Measurements from ENCODE around the gene NEK10. TPM values are rescaled to one million over a fixed set of nuclear protein-coding genes. Genes with fewer than 3 reads are reported as not detected.

Gene NEK10
- total and polyA plus RNA-seq, 2 donors (not counting 1 experiment from before 2014, with no cell fraction given) = 0.49 to 0.55 TPM

GRCh38 chr3:27114129-27114528 lies 255.1 kb downstream of the NEK10 start:
- DNase-seq (no peak), ATAC-seq (ENCODE audit: low read depth) (no peak)
- Histone ChIP-seq H3K9me3 (ENCODE audit: control extremely low read depth in 1 of 3, control insufficient read depth in 2 of 3, insufficient read depth in 1 of 3, low read length in 2 of 3) (no peaks in the 10 kb centered on the region), H3K36me3 (replicated peaks in 1 of 2; ENCODE audit: control extremely low read depth in 1 of 2, control insufficient read depth in 1 of 2, extremely low read depth in 1 of 2, insufficient read depth in 2 of 2, low read length in 1 of 2) (no peaks in the 10 kb centered on the region), H3K4me2 (replicated peaks; ENCODE audit: low read depth, low read length, poor library complexity, severe bottlenecking) (no peak overlapping the region), H3K9ac (ENCODE audit: low read length) (no peak overlapping the region), H3K27ac (ENCODE audit: low read length in 2 of 2) (no peak overlapping the region), H3K27me3 (replicated peaks in 1 of 4; ENCODE audit: control extremely low read depth in 1 of 4, control insufficient read depth in 3 of 4, insufficient read depth in 4 of 4, low read length in 3 of 4) (no peaks in the 10 kb centered on the region), H3K79me2 (ENCODE audit: control insufficient read depth, insufficient read depth, low read length) (no peaks in the 10 kb centered on the region), H2AFZ (ENCODE audit: insufficient read depth, low read depth, low read length, poor library complexity, severe bottlenecking) (no peak overlapping the region), H3K4me1 (ENCODE audit: control insufficient read depth in 2 of 2, insufficient read depth in 2 of 2, low read length in 2 of 2) (no peaks in the 10 kb centered on the region), H3K4me3 (ENCODE audit: control extremely low read depth in 1 of 5, extremely low read depth in 1 of 5, insufficient read depth in 1 of 5, low read depth in 2 of 5, low read length in 4 of 5) (no peak overlapping the region), H4K20me1 (ENCODE audit: control insufficient read depth, insufficient read depth, low read length, poor library complexity, severe bottlenecking) (no peaks in the 10 kb centered on the region)
- Mint-ChIP-seq H3K27ac (no peak overlapping the region), H3K27me3 (peaks cover 4% of the 10 kb centered on the region), H3K9me3 (ENCODE audit: insufficient read depth) (no peaks in the 10 kb centered on the region), H3K4me1 (no peaks in the 10 kb centered on the region), H3K4me3 (no peak overlapping the region)
- CTCF ChIA-PET = interaction anchor here (1.0 to 3.2 kb wide), 2 partner anchors 9 to 21 kb away, joined by 3 to 12 read pairs; no protein-coding TSS in a partner anchor
- intact Hi-C loops (cut with micrococcal nuclease) = no loop called here
- TF ChIP-seq EZH2 (IDR thresholded peaks at IDR 0.05; ENCODE audit: borderline replicate concordance, insufficient read depth, low read depth, low read length, poor library complexity, severe bottlenecking) (no peak), CTCF (IDR thresholded peaks at IDR 0.05) (no peak)
- POLR2A ChIA-PET = no interaction called here
- 75% methylated on average over 1 of the region's 2 CpGs for WGBS (ENCODE audit: insufficient coverage)

- no CpG with 5 or more reads among the region's 3 CpGs for WGBS (ENCODE audit: insufficient coverage)
- H4K20me1 ChIP-seq (ENCODE audit: control insufficient read depth, insufficient read depth, low read length, poor library complexity, severe bottlenecking) = no peaks in the 10 kb centered on the region
- no peaks in the 10 kb centered on the region for H3K9me3 Mint-ChIP-seq (ENCODE audit: insufficient read depth)
- H3K4me1 Mint-ChIP-seq = no peaks in the 10 kb centered on the region
- TF ChIP-seq CTCF (IDR thresholded peaks at IDR 0.05) (no peak), EZH2 (IDR thresholded peaks at IDR 0.05; ENCODE audit: borderline replicate concordance, insufficient read depth, low read depth, low read length, poor library complexity, severe bottlenecking) (no peak)
- no peaks in the 10 kb centered on the region for H3K9me3 ChIP-seq (ENCODE audit: control extremely low read depth in 1 of 3, control insufficient read depth in 2 of 3, insufficient read depth in 1 of 3, low read length in 2 of 3)
- no peaks in the 10 kb centered on the region for H3K27me3 Mint-ChIP-seq
- H3K4me1 ChIP-seq (ENCODE audit: control insufficient read depth in 2 of 2, insufficient read depth in 2 of 2, low read length in 2 of 2) = no peaks in the 10 kb centered on the region
- H3K9ac ChIP-seq (ENCODE audit: low read length) = no peak overlapping the region
- no peak for ATAC-seq (ENCODE audit: low read depth)
- no peak overlapping the region for H3K4me3 Mint-ChIP-seq
- H3K79me2 ChIP-seq (ENCODE audit: control insufficient read depth, insufficient read depth, low read length) = no peaks in the 10 kb centered on the region
- no peaks in the 10 kb centered on the region for H3K27me3 ChIP-seq (replicated peaks in 1 of 4; ENCODE audit: control extremely low read depth in 1 of 4, control insufficient read depth in 3 of 4, insufficient read depth in 4 of 4, low read length in 3 of 4)
- POLR2A ChIA-PET = no interaction called here
- DNase-seq = no peak
- H3K4me2 ChIP-seq (replicated peaks; ENCODE audit: low read depth, low read length, poor library complexity, severe bottlenecking) = no peak overlapping the region
- CTCF ChIA-PET = no interaction called here
- no peak overlapping the region for H3K4me3 ChIP-seq (ENCODE audit: control extremely low read depth in 1 of 5, extremely low read depth in 1 of 5, insufficient read depth in 1 of 5, low read depth in 2 of 5, low read length in 4 of 5)
- no peak overlapping the region for H3K27ac Mint-ChIP-seq
- intact Hi-C loops (cut with micrococcal nuclease) = no loop called here
- H3K27ac ChIP-seq (ENCODE audit: low read length in 2 of 2) = no peak overlapping the region
- no peaks in the 10 kb centered on the region for H3K36me3 ChIP-seq (replicated peaks in 1 of 2; ENCODE audit: control extremely low read depth in 1 of 2, control insufficient read depth in 1 of 2, extremely low read depth in 1 of 2, insufficient read depth in 2 of 2, low read length in 1 of 2)
- no peak overlapping the region for H2AFZ ChIP-seq (ENCODE audit: insufficient read depth, low read depth, low read length, poor library complexity, severe bottlenecking)
Measured at GRCh38 chr3:27110020-27110419, 259.2 kb downstream of the NEK10 start.

Data from B cell (primary cell).